Coronary artery (tissue), 2 donors: ENCODE results near the gene SRC.

Experiments used
- DNase-seq: peaks from one replicate; pipeline ENCODE4 v3.0.0-alpha.2; 2017; ENCODE audit warnings: low spot score
- H3K27ac ChIP-seq, 2 donors: fragments of 200-600 bp; sonication (generic); one replicate each; pipeline ENCODE4 v1.5.1; 2016 to 2019
- H3K4me3 ChIP-seq: fragments of 200-600 bp; sonication (generic); 2 replicates; pipeline ENCODE4 v1.5.1; 2016; ENCODE audit warnings: mild to moderate bottlenecking, moderate library complexity
- CTCF ChIP-seq: fragments of 200-600 bp; sonication (generic); IDR thresholded peaks from one replicate; pipeline ENCODE4 v1.5.1; 2019; ENCODE audit warnings: antibody characterized with exemption

SRC gene

GRCh38 chr20:37414224-37415035, 68.5 kb downstream of the SRC start:
- no peak for TF ChIP-seq CTCF
- no peak overlapping the region for H3K27ac ChIP-seq
- no peak overlapping the region for H3K4me3 ChIP-seq
- no peak for DNase-seq

- Histone ChIP-seq H3K4me3 (no peak overlapping the region), H3K27ac (no peak overlapping the region)
- no peak for TF ChIP-seq CTCF
- DNase-seq = no peak
These were observed 69.5 kb downstream of the SRC start for GRCh38 chr20:37415118-37416085.

GRCh38 chr20:37416100-37416847, 70.3 kb downstream of the SRC start:
- DNase-seq = no peak
- H3K4me3 ChIP-seq = no peak overlapping the region

GRCh38 chr20:37416848-37417616, 71.1 kb downstream of the SRC start:
- DNase-seq = no peak
- Histone ChIP-seq H3K27ac (no peak overlapping the region), H3K4me3 (no peak overlapping the region)
- TF ChIP-seq CTCF = no peak

More at GRCh38 chr20:37416100-37416847, 70.3 kb downstream of the SRC start:
- no peak for TF ChIP-seq CTCF
- no peak overlapping the region for H3K27ac ChIP-seq

GRCh38 chr20:37417617-37418467, 71.9 kb downstream of the SRC start:
- Histone ChIP-seq H3K4me3 (no peak overlapping the region), H3K27ac (no peak overlapping the region)
- no peak for TF ChIP-seq CTCF
- DNase-seq = no peak
